ENCODE data around the gene MRPL23.
"Not testable (repeated sequence)": the region's sequence is repeated elsewhere in the genome, so short reads cannot be mapped to it uniquely, and the experiment has no call there.

The MRPL23 gene

GRCh38 chr11:1934335-1935155 is 12.6 kb upstream of the MRPL23 start:
- DNase-seq: no peak

- no peak for DNase-seq
These were observed 11.7 kb upstream of the MRPL23 start for GRCh38 chr11:1935156-1936071.

GRCh38 chr11:1936072-1936780 is 10.9 kb upstream of the MRPL23 start:
- no peak for DNase-seq

GRCh38 chr11:1936781-1937615 is 10.1 kb upstream of the MRPL23 start:
- no peak for DNase-seq

- no peak for DNase-seq
These were observed 9.4 kb upstream of the MRPL23 start for GRCh38 chr11:1937616-1938342.

GRCh38 chr11:1938343-1939005 is 8.7 kb upstream of the MRPL23 start:
- no peak for DNase-seq

GRCh38 chr11:1939006-1939625 is 8.0 kb upstream of the MRPL23 start:
- DNase-seq: no peak

- not testable (repeated sequence) for DNase-seq
These were observed 7.3 kb upstream of the MRPL23 start for GRCh38 chr11:1939788-1940187.

- no peak for DNase-seq
These were observed 4.4 kb upstream of the MRPL23 start for GRCh38 chr11:1942558-1943260.

GRCh38 chr11:1943576-1943975 is 3.6 kb upstream of the MRPL23 start:
- DNase-seq: no peak

- DNase-seq: no peak
These were observed 3.2 kb upstream of the MRPL23 start for GRCh38 chr11:1943977-1944376.

- DNase-seq: no peak
These were observed 583 bp downstream of the MRPL23 start for GRCh38 chr11:1947592-1948237.

GRCh38 chr11:1948389-1948788 is 1.3 kb downstream of the MRPL23 start:
- DNase-seq: no peak

- DNase-seq: no peak
These were observed 2.2 kb downstream of the MRPL23 start for GRCh38 chr11:1949302-1949701.

- no peak for DNase-seq
These were observed 2.8 kb downstream of the MRPL23 start for GRCh38 chr11:1949922-1950321.

- DNase-seq: no peak
These were observed 5.8 kb downstream of the MRPL23 start for GRCh38 chr11:1952806-1953482.

- DNase-seq: peak; percentile 12 to 20
These were observed 6.5 kb downstream of the MRPL23 start for GRCh38 chr11:1953489-1954266.

GRCh38 chr11:1958367-1958766 is 11.2 kb downstream of the MRPL23 start:
- no peak for DNase-seq

Measured in stimulated activated CD4-positive, alpha-beta T cell treated with anti-CD3 and anti-CD28 coated beads, Interleukin-2, amount 100 ng/mL, for 24 hours (primary cell).